GM23248 (cell line): ENCODE data around the gene SMIM12. TPM values are rescaled to one million over a fixed set of nuclear protein-coding genes. Genes with fewer than 3 reads are reported as not detected.

Source experiments
- DNase-seq: peaks from one replicate; pipeline ENCODE4 v3.0.0-alpha.2; 2015
- H2AFZ ChIP-seq: fragments of 200-600 bp; sonication (generic); 2 replicates; pipeline ENCODE4 v1.6.1; 2016; ENCODE audit warnings: antibody characterized with exemption
- H3F3A ChIP-seq: fragments of 200-600 bp; sonication (generic); 2 replicates; pipeline ENCODE4 v1.6.1; 2016; ENCODE audit warnings: mild to moderate bottlenecking, antibody characterized with exemption, mixed run types; ENCODE audit not compliant: insufficient read depth
- H3K27ac ChIP-seq: fragments of 200-600 bp; sonication (generic); 2 replicates; pipeline ENCODE4 v1.5.1; 2016; ENCODE audit warnings: mild to moderate bottlenecking
- H3K27me3 ChIP-seq: fragments of 200-600 bp; sonication (generic); replicated peaks from 2 replicates; pipeline ENCODE4 v1.6.1; 2016; ENCODE audit warnings: mild to moderate bottlenecking; ENCODE audit not compliant: insufficient read depth
- H3K36me3 ChIP-seq: fragments of 200-600 bp; sonication (generic); 2 replicates; pipeline ENCODE4 v1.6.1; 2016; ENCODE audit warnings: low read depth, mild to moderate bottlenecking
- H3K4me1 ChIP-seq: fragments of 200-600 bp; sonication (generic); 2 replicates; pipeline ENCODE4 v1.6.1; 2016; ENCODE audit warnings: mild to moderate bottlenecking; ENCODE audit not compliant: insufficient read depth
- H3K4me2 ChIP-seq: fragments of 200-600 bp; sonication (generic); one replicate; pipeline ENCODE4 v1.6.1; 2016; ENCODE audit warnings: mild to moderate bottlenecking; ENCODE audit not compliant: unreplicated experiment
- H3K4me3 ChIP-seq: fragments of 200-600 bp; sonication (generic); 2 replicates; pipeline ENCODE4 v1.5.1; 2016; ENCODE audit warnings: mild to moderate bottlenecking
- H3K79me2 ChIP-seq: fragments of 200-600 bp; sonication (generic); 2 replicates; pipeline ENCODE4 v1.6.1; 2016; ENCODE audit warnings: mild to moderate bottlenecking; ENCODE audit not compliant: insufficient read depth
- H3K9ac ChIP-seq: fragments of 200-600 bp; sonication (generic); 2 replicates; pipeline ENCODE4 v1.6.1; 2016; ENCODE audit warnings: mild to moderate bottlenecking
- H3K9me2 ChIP-seq: fragments of 200-600 bp; sonication (generic); 2 replicates; pipeline ENCODE4 v1.6.1; 2016; ENCODE audit warnings: mixed run types, mild to moderate bottlenecking, moderate library complexity; ENCODE audit not compliant: insufficient read depth
- H3K9me3 ChIP-seq: fragments of 200-600 bp; sonication (generic); one replicate; pipeline ENCODE4 v1.6.1; 2017; ENCODE audit warnings: low read depth
- H4K20me1 ChIP-seq: fragments of 200-600 bp; sonication (generic); 2 replicates; pipeline ENCODE4 v1.6.0; 2016; ENCODE audit not compliant: insufficient read depth
- EZH2 ChIP-seq: fragments of 200-600 bp; sonication (generic); IDR thresholded peaks from 2 replicates; pipeline ENCODE4 v1.6.1; 2018; ENCODE audit warnings: antibody characterized with exemption, mild to moderate bottlenecking; ENCODE audit not compliant: insufficient read depth, poor library complexity, severe bottlenecking
- EZH2phosphoT487 ChIP-seq: fragments of 200-600 bp; sonication (generic); IDR thresholded peaks from 2 replicates; pipeline ENCODE4 v1.6.1; 2018; ENCODE audit warnings: antibody characterized with exemption, moderate library complexity, mild to moderate bottlenecking, low read depth; ENCODE audit not compliant: insufficient read depth
- WGBS, 2 experiments: methylation state at CpG; one replicate each; pipeline ENCODE4 v1.1.6; 2015 to 2017; ENCODE audit warnings: low lambda C conversion rate in 2 of 2, low coverage in 1 of 2; ENCODE audit errors: missing lambda C conversion rate in 2 of 2; 5-methylcytosine and 5-hydroxymethylcytosine counted together
- in situ Hi-C: fragments of 300-500 bp; cut with MboI; formaldehyde crosslinking; loops from 2 replicates; pipeline ENCODE4 v1.15.0; 2020
- polyA plus RNA-seq: library from polyadenylated mRNA; unstranded; fragments of >200 nt; fragmentation: Nextera tagmentation; extraction: Ambion mirVana; gene quantifications from 2 replicates; pipeline ENCODE4 v1.2.1, GENCODE V29; 2016
- total RNA-seq: library from RNA; depleted of rRNA; stranded (reverse); fragments of >200 nt; shearing (Covaris generic); gene quantifications from 2 replicates; pipeline ENCODE4 v1.2.3, GENCODE V29; 2014

The SMIM12 gene
- total and polyA plus RNA-seq, 2 experiments from 2014 or later = 17.9 to 51.6 TPM

- Histone ChIP-seq H3K9ac (no peak overlapping the region), H3K79me2 (peaks cover 44% of the 10 kb centered on the region), H3K27me3 (no peaks in the 10 kb centered on the region), H3K9me2 (no peaks in the 10 kb centered on the region), H3K4me1 (no peaks in the 10 kb centered on the region), H2AFZ (no peak overlapping the region), H3K4me3 (no peak overlapping the region), H3F3A (peaks cover 21% of the 10 kb centered on the region), H4K20me1 (0 out of 2 replicates have a peak, but pooled peaks cover 2% of the 10 kb centered on the region), H3K9me3 (no peaks in the 10 kb centered on the region), H3K36me3 (no peaks in the 10 kb centered on the region; the same call in 1 of the 2 replicates), H3K4me2 (no peak overlapping the region), H3K27ac (no peak overlapping the region)
- TF ChIP-seq EZH2 (no peak), EZH2phosphoT487 (no peak)
- in situ Hi-C loops = no loop called here
- WGBS, 2 experiments = 85 to 87% methylated on average over 6 of the region's 6 CpGs
- DNase-seq = no peak
Observed at GRCh38 chr1:34850382-34850781, 9.2 kb downstream of the SMIM12 start.

- H3K9me2 ChIP-seq = no peaks in the 10 kb centered on the region
- H3K36me3 ChIP-seq = no peaks in the 10 kb centered on the region
- WGBS, 2 experiments = 82% methylated on average over 6 to 7 of the region's 7 CpGs
- H3K4me2 ChIP-seq = no peak overlapping the region
- no peaks in the 10 kb centered on the region for H3K9me3 ChIP-seq
- peaks cover 31% of the 10 kb centered on the region for H3K79me2 ChIP-seq
- no peaks in the 10 kb centered on the region for H3F3A ChIP-seq
- in situ Hi-C loops = no loop called here
- H2AFZ ChIP-seq = no peak overlapping the region
- H3K27me3 ChIP-seq = no peaks in the 10 kb centered on the region
- 0 out of 2 replicates have a peak, but pooled peaks cover 4% of the 10 kb centered on the region for H3K4me1 ChIP-seq
- TF ChIP-seq EZH2 (no peak), EZH2phosphoT487 (no peak)
- no peak overlapping the region for H3K4me3 ChIP-seq
- H4K20me1 ChIP-seq = 0 out of 2 replicates have a peak, but pooled peaks cover 2% of the 10 kb centered on the region
- H3K27ac ChIP-seq = no peak overlapping the region
- no peak overlapping the region for H3K9ac ChIP-seq
- no peak for DNase-seq
Observed at GRCh38 chr1:34847094-34847493, 12.5 kb downstream of the SMIM12 start.

GRCh38 chr1:34846265-34846664, 13.3 kb downstream of the SMIM12 start:
- Histone ChIP-seq H3K27ac (no peak overlapping the region), H3K4me3 (no peak overlapping the region), H4K20me1 (no peaks in the 10 kb centered on the region), H3K27me3 (no peaks in the 10 kb centered on the region), H3K9ac (no peak overlapping the region), H3K9me3 (no peaks in the 10 kb centered on the region), H3K4me1 (0 out of 2 replicates have a peak, but pooled peaks cover 6% of the 10 kb centered on the region), H3K9me2 (no peaks in the 10 kb centered on the region), H3K4me2 (no peak overlapping the region), H3F3A (no peaks in the 10 kb centered on the region), H3K79me2 (peaks cover 23% of the 10 kb centered on the region), H3K36me3 (no peaks in the 10 kb centered on the region), H2AFZ (no peak overlapping the region)
- DNase-seq = no peak
- in situ Hi-C loops = no loop called here
- WGBS, 2 experiments = 94 to 98% methylated on average over 2 of the region's 2 CpGs
- no peak for TF ChIP-seq EZH2

- in situ Hi-C loops = no loop called here
- H3K27me3 ChIP-seq = no peaks in the 10 kb centered on the region
- H3K27ac ChIP-seq = no peak overlapping the region
- 0 out of 2 replicates have a peak, but pooled peaks cover 6% of the 10 kb centered on the region for H3K4me1 ChIP-seq
- no peaks in the 10 kb centered on the region for H4K20me1 ChIP-seq
- no peak overlapping the region for H3K4me3 ChIP-seq
- no peak overlapping the region for H3K4me2 ChIP-seq
- H3K9me2 ChIP-seq = no peaks in the 10 kb centered on the region
- WGBS, 2 experiments = 90% methylated on average over 16 of the region's 16 CpGs
- TF ChIP-seq EZH2 (no peak), EZH2phosphoT487 (no peak)
- H3F3A ChIP-seq = no peaks in the 10 kb centered on the region
- no peaks in the 10 kb centered on the region for H3K36me3 ChIP-seq
- H3K79me2 ChIP-seq = peaks cover 13% of the 10 kb centered on the region
- no peaks in the 10 kb centered on the region for H3K9me3 ChIP-seq
- DNase-seq = no peak
- no peak overlapping the region for H3K9ac ChIP-seq
- H2AFZ ChIP-seq = no peak overlapping the region
Observed at GRCh38 chr1:34845131-34845901, 14.2 kb downstream of the SMIM12 start.
